A673 (cell line): ENCODE measurements around the gene ACTL7A. TPM values are rescaled to one million over a fixed set of nuclear protein-coding genes. Genes with fewer than 3 reads are reported as not detected.

Source experiments
- BruUV-seq: library from RNA; stranded (reverse); fragments of 400-500 nt; replicated peaks from 2 replicates; lab custom pipeline; 2021; lab: Mats Ljungman, UMichigan
- CTCF ChIA-PET: fragments of 300-600 bp; sonication (Branson Sonifier 250); formaldehyde crosslinking; loops from one replicate; lab custom pipeline; 2022; ENCODE audit warnings: antibody characterized with exemption; lab: Charles Lee
- POLR2A ChIA-PET: fragments of 300-600 bp; sonication (Branson Sonifier 250); formaldehyde crosslinking; loops from one replicate; lab custom pipeline; 2022; ENCODE audit warnings: antibody characterized with exemption; ENCODE audit not compliant: low non-redundant PET; lab: Charles Lee
- DNase-seq: peaks from one replicate; pipeline ENCODE4 v3.0.0-alpha.2; 2015; ENCODE audit warnings: low spot score
- H3K27ac ChIP-seq: fragments of 200-600 bp; sonication (generic); 2 replicates; pipeline ENCODE4 v1.5.1; 2016; ENCODE audit warnings: mixed run types, low read depth, mild to moderate bottlenecking, mixed read lengths, antibody characterized with exemption, low read length; ENCODE audit not compliant: poor library complexity, severe bottlenecking
- H3K27me3 ChIP-seq: fragments of 200-600 bp; sonication (generic); replicated peaks from 2 replicates; pipeline ENCODE4 v1.6.1; 2017; ENCODE audit warnings: mixed run types, low read depth, mild to moderate bottlenecking, mixed read lengths, antibody characterized with exemption, low read length; ENCODE audit not compliant: insufficient read depth, poor library complexity
- H3K36me3 ChIP-seq: fragments of 200-600 bp; sonication (generic); 2 replicates; pipeline ENCODE4 v1.6.1; 2016; ENCODE audit warnings: mixed run types, mild to moderate bottlenecking, mixed read lengths, antibody characterized with exemption, low read length; ENCODE audit not compliant: insufficient read depth, poor library complexity, severe bottlenecking
- H3K4me1 ChIP-seq: fragments of 200-600 bp; sonication (generic); 2 replicates; pipeline ENCODE4 v1.6.1; 2017; ENCODE audit warnings: mixed run types, mild to moderate bottlenecking, mixed read lengths, antibody characterized with exemption, low read length; ENCODE audit not compliant: insufficient read depth, poor library complexity, severe bottlenecking
- H3K4me3 ChIP-seq: fragments of 200-600 bp; sonication (generic); 2 replicates; pipeline ENCODE4 v1.5.1; 2016; ENCODE audit warnings: low read depth, mixed run types, mild to moderate bottlenecking, mixed read lengths, low read length; ENCODE audit not compliant: poor library complexity, severe bottlenecking
- H3K9me3 ChIP-seq: fragments of 200-600 bp; sonication (generic); 2 replicates; pipeline ENCODE4 v1.6.1; 2016; ENCODE audit warnings: mixed run types, low read depth, mild to moderate bottlenecking, mixed read lengths, antibody characterized with exemption, low read length; ENCODE audit not compliant: poor library complexity, severe bottlenecking
- CTCF ChIP-seq: fragments of 300-800, 200-600 bp; sonication (generic); conservative IDR thresholded peaks from 2 replicates; pipeline ENCODE4 v1.5.1; 2017; ENCODE audit warnings: low read depth, mild to moderate bottlenecking, antibody characterized with exemption, low read length, moderate library complexity, mixed read lengths
- EZH2 ChIP-seq: fragments of 200-600 bp; sonication (generic); IDR thresholded peaks from 2 replicates; pipeline ENCODE4 v1.6.1; 2017; ENCODE audit warnings: borderline replicate concordance, low read depth, mild to moderate bottlenecking, mixed read lengths, antibody characterized with exemption, low read length; ENCODE audit not compliant: poor library complexity, severe bottlenecking
- intact Hi-C: fragments of 100-400 bp; cut with micrococcal nuclease; formaldehyde crosslinking; loops from one replicate; pipeline ENCODE4 v1.10.0; 2022; ENCODE audit not compliant: unreplicated experiment
- total RNA-seq: library from RNA; stranded (reverse); gene quantifications from 2 replicates; pipeline ENCODE4 v1.2.3, GENCODE V29; 2021

Gene ACTL7A
- total RNA-seq, 1 experiment from 2014 or later: not detected

GRCh38 chr9:108851138-108851537 is 10.9 kb upstream of the ACTL7A start:
- no peak for DNase-seq
- H3K9me3 ChIP-seq: no peaks in the 10 kb centered on the region
- H3K4me1 ChIP-seq: no peaks in the 10 kb centered on the region
- H3K36me3 ChIP-seq: no peaks in the 10 kb centered on the region
- CTCF ChIA-PET: no interaction called here
- H3K27ac ChIP-seq: no peak overlapping the region
- BruUV-seq: no TSS peak
- intact Hi-C loops: no loop called here
- TF ChIP-seq EZH2: no peak
- no peak for TF ChIP-seq CTCF
- H3K4me3 ChIP-seq: no peak overlapping the region
- POLR2A ChIA-PET: no interaction called here
- H3K27me3 ChIP-seq: no peaks in the 10 kb centered on the region

- DNase-seq: no peak
- ChIA-PET POLR2A (no interaction called here), CTCF (no interaction called here)
- no peak overlapping the region for H3K27ac ChIP-seq
- intact Hi-C loops: no loop called here
- no peak overlapping the region for H3K4me3 ChIP-seq
- no peaks in the 10 kb centered on the region for H3K4me1 ChIP-seq
- TF ChIP-seq CTCF (no peak), EZH2 (no peak)
- no TSS peak for BruUV-seq
- H3K27me3 ChIP-seq: no peaks in the 10 kb centered on the region
- H3K9me3 ChIP-seq: no peaks in the 10 kb centered on the region
- H3K36me3 ChIP-seq: no peaks in the 10 kb centered on the region
Observed at GRCh38 chr9:108852079-108852478, 10.0 kb upstream of the ACTL7A start.

- no peak for TF ChIP-seq CTCF
- H3K9me3 ChIP-seq: no peaks in the 10 kb centered on the region
- ChIA-PET CTCF (no interaction called here), POLR2A (interaction anchor here (0.5 kb wide), 1 partner anchor 1337 kb away, joined by 8 read pairs; no protein-coding TSS in a partner anchor)
- intact Hi-C loops: no loop called here
- DNase-seq: no peak
- no peaks in the 10 kb centered on the region for H3K27me3 ChIP-seq
- no TSS peak for BruUV-seq
- H3K4me1 ChIP-seq: no peaks in the 10 kb centered on the region
- H3K27ac ChIP-seq: no peak overlapping the region
- no peak overlapping the region for H3K4me3 ChIP-seq
- no peaks in the 10 kb centered on the region for H3K36me3 ChIP-seq
Observed at GRCh38 chr9:108854094-108854493, 8.0 kb upstream of the ACTL7A start.
